ENCODE results near the gene TOR1AIP1.
A peak's percentile ranks its signal among the peaks of the same experiment; 100 is the strongest.

DNA sequence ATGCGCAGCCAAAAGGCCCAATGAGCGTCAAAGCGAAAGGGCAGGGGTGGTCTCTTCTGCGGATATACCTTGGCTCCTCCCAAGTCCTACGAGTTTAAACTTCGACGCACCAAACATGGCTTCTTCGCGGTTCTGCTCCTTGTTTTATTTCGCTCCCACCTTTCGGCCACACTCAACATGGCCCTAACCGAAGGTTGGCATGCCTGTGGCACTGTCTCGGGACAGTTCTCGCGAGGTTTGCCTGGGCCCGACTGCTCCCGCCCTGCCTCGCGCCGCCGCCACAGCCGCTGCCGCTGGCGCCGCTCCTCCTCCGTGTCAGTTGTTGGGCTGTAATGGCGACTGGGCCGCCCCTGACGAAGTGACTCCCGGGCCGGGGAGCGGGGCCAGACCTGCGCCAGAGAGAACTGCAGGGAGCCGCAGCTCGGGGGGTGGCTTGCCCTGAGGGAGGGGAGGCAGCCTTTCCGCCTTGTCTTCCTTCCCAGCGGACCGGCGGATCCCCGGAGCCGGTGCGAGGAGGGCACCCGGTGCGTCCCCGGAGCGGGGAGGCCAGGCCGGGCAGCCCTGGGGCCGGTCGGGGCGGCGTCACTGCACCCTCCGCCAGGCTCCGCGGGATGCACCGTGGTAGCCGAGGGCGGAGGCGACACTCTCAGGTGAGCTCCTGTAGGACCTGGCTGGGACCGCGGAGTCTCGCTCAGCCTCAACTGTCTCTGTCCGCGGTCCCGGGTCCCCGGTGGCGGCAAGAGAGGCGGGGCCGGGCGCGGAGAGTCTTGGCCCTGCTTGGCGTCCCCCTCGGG is 72.6 kb downstream of the TOR1AIP1 start, which contains the start of gene CEP350:
- TF ChIP-seq, protein P1, sequence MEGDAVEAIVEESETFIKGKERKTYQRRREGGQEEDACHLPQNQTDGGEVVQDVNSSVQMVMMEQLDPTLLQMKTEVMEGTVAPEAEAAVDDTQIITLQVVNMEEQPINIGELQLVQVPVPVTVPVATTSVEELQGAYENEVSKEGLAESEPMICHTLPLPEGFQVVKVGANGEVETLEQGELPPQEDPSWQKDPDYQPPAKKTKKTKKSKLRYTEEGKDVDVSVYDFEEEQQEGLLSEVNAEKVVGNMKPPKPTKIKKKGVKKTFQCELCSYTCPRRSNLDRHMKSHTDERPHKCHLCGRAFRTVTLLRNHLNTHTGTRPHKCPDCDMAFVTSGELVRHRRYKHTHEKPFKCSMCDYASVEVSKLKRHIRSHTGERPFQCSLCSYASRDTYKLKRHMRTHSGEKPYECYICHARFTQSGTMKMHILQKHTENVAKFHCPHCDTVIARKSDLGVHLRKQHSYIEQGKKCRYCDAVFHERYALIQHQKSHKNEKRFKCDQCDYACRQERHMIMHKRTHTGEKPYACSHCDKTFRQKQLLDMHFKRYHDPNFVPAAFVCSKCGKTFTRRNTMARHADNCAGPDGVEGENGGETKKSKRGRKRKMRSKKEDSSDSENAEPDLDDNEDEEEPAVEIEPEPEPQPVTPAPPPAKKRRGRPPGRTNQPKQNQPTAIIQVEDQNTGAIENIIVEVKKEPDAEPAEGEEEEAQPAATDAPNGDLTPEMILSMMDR (IDR thresholded peaks at IDR 0.05), result no peak
- TF ChIP-seq EP300 (IDR thresholded peaks at IDR 0.05) (no peak), SMC3 (IDR thresholded peaks at IDR 0.05) (0 out of 3 replicates have a peak, but pooled peaks have one; percentile 5), RAD21 (conservative IDR thresholded peaks at IDR 0.05 in 1 of 2, IDR thresholded peaks at IDR 0.05 in 1 of 2) (no peak; a peak in 1 of 5 replicates), EHMT2 (IDR thresholded peaks at IDR 0.05; ENCODE audit: low read depth) (no peak), MAFK (IDR thresholded peaks at IDR 0.05; ENCODE audit: partially characterized antibody) (no peak), CHD4 (IDR thresholded peaks at IDR 0.05; ENCODE audit: borderline replicate concordance) (no peak)
